Right lobe of liver (tissue), 4 donors: ENCODE data around the gene IL12B.

Source experiments
- CTCF ChIP-seq, 4 donors: fragments of 200-600 bp in 3 of 4; fragments of 450-650 bp in 1 of 4; IDR thresholded peaks; one replicate each; pipeline versions ENCODE4 v1.5.1 to v1.8.0; 2016 to 2022; ENCODE audit warnings: antibody characterized with exemption in 4 of 4, mild to moderate bottlenecking in 2 of 4
- POLR2A ChIP-seq: fragments of 450-650 bp; IDR thresholded peaks from one replicate; pipeline ENCODE4 v1.6.1; 2017; ENCODE audit warnings: antibody characterized with exemption, mild to moderate bottlenecking
- donor health status: DM: no; HTN: no; CAD: no.
- donor health status: DM: no; HTN: no; CAD: no.
- donor health status: DM: no; HTN: yes; CAD: no.

DNA sequence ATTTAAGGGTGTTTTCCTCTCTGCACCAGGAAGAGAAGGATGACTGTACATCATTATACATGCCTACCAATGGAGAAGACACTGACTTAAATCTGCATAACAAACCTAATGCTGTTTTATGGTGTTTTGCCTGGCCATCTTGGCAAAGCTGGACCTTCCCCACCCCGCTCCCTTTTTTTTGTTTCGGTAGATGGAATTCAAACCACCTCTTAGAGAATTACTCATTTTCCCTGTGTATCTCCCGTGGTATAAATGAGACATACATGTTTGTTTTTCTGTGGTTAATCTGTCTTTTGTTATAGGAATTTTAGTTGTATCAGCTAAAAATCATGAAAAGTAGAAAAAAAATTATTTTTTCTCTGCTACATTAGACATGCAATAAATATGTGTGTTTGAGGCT, 28.8 kb downstream of the IL12B start:
- TF ChIP-seq CTCF (IDR thresholded peaks at IDR 0.05): no peak
- TF ChIP-seq POLR2A: no peak
